HepG2 (cell line): Measurements from ENCODE around the gene SLC25A25. TPM values are rescaled to one million over a fixed set of nuclear protein-coding genes. Genes with fewer than 3 reads are reported as not detected.
A peak's percentile ranks its signal among the peaks of the same experiment; 100 is the strongest.

Experiments used
- E2F1 ChIP-seq: sonication (generic); formaldehyde crosslinking; IDR thresholded peaks from 2 replicates; pipeline ENCODE4 v1.5.0; 2020; ENCODE audit warnings: missing genetic modification reagents
- FOXA1 ChIP-seq, 2 experiments: fragments of 450-650 bp in 1 of 2; sonication (generic) in 1 of 2; formaldehyde crosslinking in 1 of 2; IDR thresholded peaks; 2 replicates each; pipeline versions ENCODE4 v1.4.0 to v1.6.1; 2016 to 2020; ENCODE audit warnings: missing genetic modification reagents in 1 of 2
- GATAD2A ChIP-seq: IDR thresholded peaks from 2 replicates; pipeline ENCODE4 v1.6.1; 2016
- KMT2B ChIP-seq: IDR thresholded peaks from 2 replicates; pipeline ENCODE4 v1.6.1; 2016; ENCODE audit warnings: missing genetic modification reagents, missing compliant biosample characterization
- MBNL3 ChIP-seq: fragments of 250-450 bp; sonication (Bioruptor Pico); conservative IDR thresholded peaks from 2 replicates; pipeline ENCODE4 v1.8.0; 2022; ENCODE audit warnings: mild to moderate bottlenecking, inconsistent platforms
- PAXIP1 ChIP-seq: sonication (generic); formaldehyde crosslinking; conservative IDR thresholded peaks from 2 replicates; pipeline ENCODE4 v1.4.0; 2020; ENCODE audit warnings: mild to moderate bottlenecking, missing genetic modification reagents, moderate library complexity
- PHB2 ChIP-seq: fragments of 450-650 bp; IDR thresholded peaks from 2 replicates; pipeline ENCODE4 v1.6.1; 2018; ENCODE audit not compliant: partially characterized antibody
- POLR2A ChIP-seq, 2 experiments: IDR thresholded peaks; 2 replicates each; pipeline ENCODE4 v1.6.1; 2011; ENCODE audit warnings: low read depth in 2 of 2, low read length in 2 of 2, mild to moderate bottlenecking in 1 of 2, moderate library complexity in 1 of 2; ENCODE audit not compliant: insufficient read depth in 1 of 2
- RXRB ChIP-seq: IDR thresholded peaks from 2 replicates; pipeline ENCODE4 v1.6.1; 2016; ENCODE audit warnings: borderline replicate concordance, missing genetic modification reagents, missing compliant biosample characterization
- SP140L ChIP-seq: sonication (generic); formaldehyde crosslinking; IDR thresholded peaks from 2 replicates; pipeline ENCODE4 v1.4.0; 2020; ENCODE audit warnings: missing genetic modification reagents, borderline replicate concordance
- ZBTB20 ChIP-seq: sonication (generic); formaldehyde crosslinking; IDR thresholded peaks from 2 replicates; pipeline ENCODE4 v1.8.1; 2023; ENCODE audit warnings: missing genetic modification reagents, low read depth, mild to moderate bottlenecking, borderline replicate concordance
- ZBTB34 ChIP-seq: sonication (generic); formaldehyde crosslinking; IDR thresholded peaks from 2 replicates; pipeline ENCODE4 v1.8.0; 2022; ENCODE audit warnings: mild to moderate bottlenecking, missing genetic modification reagents
- ZFP36L1 ChIP-seq: sonication (generic); formaldehyde crosslinking; IDR thresholded peaks from 2 replicates; pipeline ENCODE4 v1.8.0; 2022; ENCODE audit warnings: mild to moderate bottlenecking, missing genetic modification reagents, moderate library complexity
- ZNF142 ChIP-seq: sonication (generic); formaldehyde crosslinking; IDR thresholded peaks from 2 replicates; pipeline ENCODE4 v1.4.0; 2020; ENCODE audit warnings: missing genetic modification reagents
- ZNF414 ChIP-seq: sonication (generic); formaldehyde crosslinking; IDR thresholded peaks from 2 replicates; pipeline ENCODE4 v1.5.0; 2020; ENCODE audit warnings: missing genetic modification reagents
- ZNF572 ChIP-seq: sonication (generic); formaldehyde crosslinking; IDR thresholded peaks from 2 replicates; pipeline ENCODE4 v1.5.1; 2020; ENCODE audit warnings: mild to moderate bottlenecking, missing genetic modification reagents
- polyA plus RNA-seq, 8 experiments: library from polyadenylated mRNA; depleted of rRNA in 3 of 8; stranded (reverse) in 7 of 8; unstranded in 1 of 8; fragments of >200 nt; fragmentation: Illumina TruSeq in 4 of 8; extraction: Trizol in 4 of 8; gene quantifications; 2 replicates each; pipeline versions ENCODE4 v1.2.1 to v1.2.3, GENCODE V29; 2011 to 2016; ENCODE audit warnings: low read depth in 4 of 8, missing spikeins in 1 of 8, mixed read lengths in 1 of 8; ENCODE audit not compliant: insufficient read depth in 1 of 8
- total RNA-seq, 5 experiments: library from RNA; depleted of rRNA; stranded (reverse); fragments of >200 nt; fragmentation: Illumina TruSeq; extraction: Trizol; gene quantifications; 2 replicates each; pipeline ENCODE4 v1.2.3, GENCODE V29; 2016; ENCODE audit warnings: low read depth in 1 of 5

The SLC25A25 gene
- total and polyA plus RNA-seq, 2 of the 13 experiments (the other 11 are each of a cell fraction or from before 2014, with no cell fraction given), result 10.5 to 24.8 TPM

GRCh38 chr9:128127990-128128835 lies 60.2 kb downstream of the SLC25A25 start (continued):
- TF ChIP-seq E2F1 (CRISPR knock-in tag) (peak; percentile 49), ZNF414 (no peak), ZNF572 (0 out of 2 replicates have a peak, but pooled peaks have one; percentile 29), ZFP36L1 (peak; percentile 72; the same call in 1 of the 2 replicates), POLR2A (IDR thresholded peaks at IDR 0.05; ENCODE audit: insufficient read depth in 1 of 2, low read depth in 2 of 2, low read length in 2 of 2) (peak; percentile 47 to 76; a peak in 3 of 4 replicates), SP140L (CRISPR knock-in tag) (no peak), FOXA1 (IDR thresholded peaks at IDR 0.05) (no peak), FOXA1 (CRISPR knock-in tag; IDR thresholded peaks at IDR 0.05) (no peak), ZBTB20 (0 out of 2 replicates have a peak, but pooled peaks have one; percentile 39), PAXIP1 (peak; percentile 24), ZNF142 (CRISPR knock-in tag) (peak; percentile 100), ZBTB34 (CRISPR knock-in tag) (no peak), GATAD2A (peak; percentile 69; the same call in 1 of the 2 replicates), PHB2 (no peak), MBNL3 (CRISPR knock-in tag) (no peak), RXRB (CRISPR knock-in tag) (no peak), KMT2B (CRISPR knock-in tag) (peak; percentile 35; the same call in 1 of the 2 replicates)
